RWPE1 (cell line): ENCODE results near the gene ZNF549.

ENCODE experiments used
- CTCF ChIA-PET: fragments of 350-600 bp; sonication (Branson Sonifier 250); formaldehyde crosslinking; extraction: SDS; loops from one replicate; lab custom pipeline; 2021; lab: Yijun Ruan, JAX
- POLR2A ChIA-PET: fragments of 400-600 bp; formaldehyde crosslinking; extraction: SDS; loops from one replicate; lab custom pipeline; 2020; ENCODE audit warnings: antibody characterized with exemption; ENCODE audit not compliant: low non-redundant PET; lab: Yijun Ruan, JAX
- DNase-seq: peaks from one replicate; pipeline ENCODE4 v3.0.0; 2012; ENCODE audit warnings: low spot score
- H3K27ac ChIP-seq: fragments of 450-650 bp; 2 replicates; pipeline ENCODE4 v1.5.1; 2017
- TF ChIP-seq, protein P1 (sequence below): fragments of 450-650 bp; conservative IDR thresholded peaks from 2 replicates; pipeline ENCODE4 v1.5.1; 2017; ENCODE audit warnings: low read depth, mild to moderate bottlenecking

The ZNF549 gene

DNA sequence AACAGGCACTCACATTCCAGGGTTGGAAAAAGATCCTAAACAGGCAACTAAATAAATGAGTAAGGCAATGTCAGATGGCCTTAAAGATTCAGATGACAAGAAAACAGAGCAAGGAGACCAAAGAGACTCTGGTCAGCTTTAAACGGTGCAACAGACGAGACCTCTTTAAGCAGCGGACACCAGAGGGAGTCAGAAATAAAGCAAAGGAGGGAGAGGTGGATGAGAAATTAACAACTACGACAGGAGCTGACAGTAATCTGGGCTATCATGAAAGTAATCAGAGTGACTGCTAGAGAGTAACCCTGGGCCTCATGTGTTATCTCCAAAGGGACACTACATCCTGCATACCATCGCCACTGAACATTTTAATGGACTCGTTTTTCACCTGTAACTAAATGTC, 31.4 kb downstream of the ZNF549 start:
- no peak overlapping the region for H3K27ac ChIP-seq
- TF ChIP-seq, protein P1, sequence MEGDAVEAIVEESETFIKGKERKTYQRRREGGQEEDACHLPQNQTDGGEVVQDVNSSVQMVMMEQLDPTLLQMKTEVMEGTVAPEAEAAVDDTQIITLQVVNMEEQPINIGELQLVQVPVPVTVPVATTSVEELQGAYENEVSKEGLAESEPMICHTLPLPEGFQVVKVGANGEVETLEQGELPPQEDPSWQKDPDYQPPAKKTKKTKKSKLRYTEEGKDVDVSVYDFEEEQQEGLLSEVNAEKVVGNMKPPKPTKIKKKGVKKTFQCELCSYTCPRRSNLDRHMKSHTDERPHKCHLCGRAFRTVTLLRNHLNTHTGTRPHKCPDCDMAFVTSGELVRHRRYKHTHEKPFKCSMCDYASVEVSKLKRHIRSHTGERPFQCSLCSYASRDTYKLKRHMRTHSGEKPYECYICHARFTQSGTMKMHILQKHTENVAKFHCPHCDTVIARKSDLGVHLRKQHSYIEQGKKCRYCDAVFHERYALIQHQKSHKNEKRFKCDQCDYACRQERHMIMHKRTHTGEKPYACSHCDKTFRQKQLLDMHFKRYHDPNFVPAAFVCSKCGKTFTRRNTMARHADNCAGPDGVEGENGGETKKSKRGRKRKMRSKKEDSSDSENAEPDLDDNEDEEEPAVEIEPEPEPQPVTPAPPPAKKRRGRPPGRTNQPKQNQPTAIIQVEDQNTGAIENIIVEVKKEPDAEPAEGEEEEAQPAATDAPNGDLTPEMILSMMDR: no peak
- CTCF ChIA-PET: interaction anchor here (1.1 kb wide), 1 partner anchor 597 kb away, joined by 3 read pairs; no protein-coding TSS in a partner anchor
- peak; percentile 10 for DNase-seq
- POLR2A ChIA-PET: interaction anchor here (0.6 kb wide), 1 partner anchor 8 kb away, joined by 3 read pairs; no protein-coding TSS in a partner anchor

DNA sequence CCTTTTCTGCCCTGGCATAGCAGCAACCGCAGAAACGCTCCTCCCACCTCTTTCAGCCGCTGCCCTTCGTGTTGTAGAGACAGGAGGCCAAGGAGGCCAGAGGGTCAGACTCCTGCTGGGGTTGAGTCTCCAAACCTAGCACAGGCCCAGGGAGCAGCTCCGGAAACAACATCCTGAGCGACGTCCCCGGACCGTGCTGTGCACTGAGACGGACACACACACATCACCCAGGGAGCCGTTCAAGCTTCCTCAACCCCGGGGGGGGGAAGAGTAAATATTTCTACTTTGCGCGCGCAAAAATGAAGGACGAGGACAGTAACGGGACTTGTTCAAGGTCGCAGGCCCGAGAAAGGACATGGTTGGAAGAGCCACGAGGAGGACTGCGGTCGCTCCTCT, 31.9 kb downstream of the ZNF549 start:
- TF ChIP-seq, protein P1: no peak
- ChIA-PET POLR2A (interaction anchor here (0.6 kb wide), 1 partner anchor 8 kb away, joined by 3 read pairs; no protein-coding TSS in a partner anchor), CTCF (interaction anchor here (0.7 to 1.1 kb wide), 2 partner anchors 167 to 596 kb away, joined by 3 read pairs; no protein-coding TSS in a partner anchor)
- H3K27ac ChIP-seq: peak overlapping the region; percentile 66
- DNase-seq: peak; percentile 51

DNA sequence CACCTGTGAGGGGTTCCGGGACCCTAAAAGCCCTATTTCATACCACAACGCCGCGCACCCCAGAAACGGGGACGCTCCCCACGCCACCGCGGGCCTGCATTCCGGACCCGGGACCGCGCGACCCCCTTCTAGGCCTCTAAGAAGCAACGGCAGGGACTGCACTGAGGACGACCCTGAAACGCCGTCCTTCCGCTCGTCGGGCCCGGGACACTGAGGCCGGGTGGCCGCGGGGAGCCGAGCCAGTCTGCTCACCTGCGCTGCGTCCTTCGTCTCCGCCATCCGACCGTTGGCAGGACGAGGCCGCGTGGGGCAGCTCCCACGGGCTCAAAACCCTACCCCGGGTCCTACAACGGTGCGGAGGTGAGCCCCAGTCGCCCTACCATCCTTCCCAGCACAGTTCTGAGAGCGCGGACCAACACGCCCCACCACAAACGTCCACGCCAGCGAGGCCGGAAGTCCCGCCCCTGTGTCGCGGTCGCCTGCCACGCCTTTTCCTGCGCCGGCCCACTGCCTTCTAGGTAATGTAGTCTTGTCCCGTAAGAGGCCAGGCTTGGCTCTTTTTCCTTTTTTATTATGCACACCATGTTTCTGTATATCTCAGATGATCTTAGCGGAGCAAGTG, 32.4 kb downstream of the ZNF549 start, which contains the start of gene ZNF550:
TSS of gene ZNF550 (minus strand) at position 460 of the 622 bp plus-strand sequence. CDS start at position 279, 181 bp downstream.
- TF ChIP-seq, protein P1: no peak
- POLR2A ChIA-PET: no interaction called here
- peak within 1 kb of the TSS; percentile 66 for H3K27ac ChIP-seq
- DNase-seq: peak; percentile 87
- CTCF ChIA-PET: interaction anchor here (0.7 kb wide), 1 partner anchor 167 kb away, joined by 3 read pairs; no protein-coding TSS in a partner anchor

DNA sequence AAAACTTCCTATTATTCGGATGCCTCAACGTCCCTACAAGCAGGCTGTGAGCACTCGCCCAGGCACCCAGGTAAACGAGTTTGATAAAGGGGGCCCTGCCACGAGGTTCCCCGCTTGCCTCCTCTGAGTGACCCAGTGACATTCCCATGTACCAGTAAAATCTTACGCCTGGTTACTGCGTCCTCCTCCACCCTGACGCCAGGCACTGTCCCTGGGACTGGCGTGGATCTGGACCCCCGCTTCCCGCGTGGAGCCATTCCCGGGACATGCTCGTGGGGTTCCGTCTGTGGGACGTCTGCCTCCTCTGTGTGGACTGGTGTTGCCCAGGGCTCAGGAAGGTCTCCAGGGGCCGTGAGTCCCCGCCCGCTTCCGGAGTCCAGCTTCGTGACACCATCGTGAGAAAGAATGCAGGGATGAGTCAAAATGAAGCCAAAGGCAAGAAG, 32.9 kb downstream of the ZNF549 start:
- TF ChIP-seq, protein P1: no peak

DNA sequence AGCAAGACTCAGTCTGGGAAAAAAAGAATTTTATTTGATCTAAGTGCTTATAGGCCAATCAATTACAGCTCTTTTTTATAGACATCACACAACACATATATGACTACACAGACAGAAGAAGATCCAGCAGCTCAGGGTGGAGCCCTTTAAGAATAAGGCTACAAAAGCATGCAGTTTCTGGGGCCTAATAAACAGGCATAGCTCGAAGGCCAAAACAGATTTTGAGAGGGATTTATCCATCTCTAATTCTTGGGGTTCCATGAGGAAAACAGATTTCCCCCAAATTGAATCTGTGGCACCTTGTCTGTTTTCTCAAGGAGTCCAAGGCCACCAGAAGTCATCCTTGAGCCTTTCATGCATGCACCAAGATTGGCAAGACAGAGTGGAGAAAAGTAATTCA, 36.4 kb downstream of the ZNF549 start:
- CTCF ChIA-PET: interaction anchor here (0.6 kb wide), 1 partner anchor 308 kb away, joined by 3 read pairs; no protein-coding TSS in a partner anchor
- TF ChIP-seq, protein P1: no peak
- no peak for DNase-seq
- H3K27ac ChIP-seq: no peak overlapping the region
- POLR2A ChIA-PET: no interaction called here

More for the DNA sequence above, 32.9 kb downstream of the ZNF549 start:
- POLR2A ChIA-PET: no interaction called here
- DNase-seq: peak; percentile 64
- H3K27ac ChIP-seq: peak overlapping the region; percentile 66
- CTCF ChIA-PET: no interaction called here

DNA sequence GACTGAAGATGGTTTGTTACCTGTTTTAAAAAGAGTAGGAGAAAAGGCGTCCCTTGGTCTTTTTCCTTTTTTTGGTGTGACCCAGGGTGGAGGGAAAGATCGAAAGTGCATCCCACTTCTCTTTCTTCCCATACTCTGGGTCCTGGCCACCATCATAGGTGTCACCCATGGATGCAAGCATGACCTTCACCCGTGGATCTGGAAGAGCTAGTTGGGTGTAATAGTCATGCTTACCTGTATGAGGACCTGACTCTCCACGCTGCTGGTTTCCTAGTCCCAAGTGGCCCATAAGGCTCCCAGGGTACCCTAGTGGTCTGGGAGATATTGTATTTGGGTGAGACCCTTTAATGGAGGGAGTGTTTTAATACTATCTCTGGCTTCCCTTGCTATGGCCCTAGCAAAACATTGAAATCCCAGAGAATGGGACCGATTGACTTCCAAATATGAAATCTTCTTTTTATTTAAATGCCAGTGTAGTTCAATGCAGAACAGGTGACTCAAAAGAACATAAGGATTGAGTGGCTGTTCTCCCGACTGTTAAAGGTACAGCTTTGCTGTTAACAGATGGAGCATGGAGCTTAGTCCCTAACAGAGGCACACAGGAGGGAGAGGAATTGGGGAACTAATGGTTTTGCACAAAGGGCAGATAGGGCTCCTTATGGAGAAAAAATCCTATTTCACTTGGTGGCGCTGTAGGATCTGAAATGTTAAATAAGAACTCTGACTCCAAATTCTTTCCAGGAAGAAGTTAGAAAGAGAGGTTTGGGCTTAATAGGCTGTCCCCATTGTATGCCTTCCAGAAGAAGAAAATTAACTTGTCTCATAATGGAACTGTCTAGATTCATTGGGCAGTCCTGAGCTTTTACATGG, 39.5 kb downstream of the ZNF549 start:
- no peak for DNase-seq
- ChIA-PET CTCF (interaction anchor here (0.5 kb wide), 1 partner anchor 1608 kb away, joined by 3 read pairs; no protein-coding TSS in a partner anchor), POLR2A (interaction anchor here (0.6 kb wide), 1 partner anchor 566 kb away, joined by 4 read pairs; no protein-coding TSS in a partner anchor)
- no peak overlapping the region for H3K27ac ChIP-seq
- TF ChIP-seq, protein P1: no peak
